ENCODE measurements around the gene KMO. TPM values are rescaled to one million over a fixed set of nuclear protein-coding genes. Genes with fewer than 3 reads are reported as not detected.

The KMO gene
- total and polyA plus RNA-seq, 2 experiments from 2014 or later = 0.05 TPM; not detected in 1

Other genes with a start within 250 kb of the KMO start
- 0.43 and 2.2 TPM in 2 replicates for gene RGS7, start 175.2 kb upstream of the KMO start, total RNA-seq (2014; rRNA removed; shearing (Covaris generic))
- gene RGS7, start 175.2 kb upstream of the KMO start, polyA plus RNA-seq (2016; fragmentation: Nextera tagmentation; extraction: Ambion mirVana) = 2.0 and 2.6 TPM in 2 replicates
- 66.3 and 69.8 TPM in 2 replicates for gene FH, start 12.6 kb upstream of the KMO start, total RNA-seq (2014; rRNA removed; shearing (Covaris generic))
- 52.4 and 56.2 TPM in 2 replicates for gene FH, start 12.6 kb upstream of the KMO start, polyA plus RNA-seq (2016; fragmentation: Nextera tagmentation; extraction: Ambion mirVana)
- 65.1 and 66.8 TPM in 2 replicates for gene CHML, start 108.0 kb downstream of the KMO start, total RNA-seq (2014; rRNA removed; shearing (Covaris generic))
- 17.2 and 19.9 TPM in 2 replicates for gene CHML, start 108.0 kb downstream of the KMO start, polyA plus RNA-seq (2016; fragmentation: Nextera tagmentation; extraction: Ambion mirVana)
- 35.4 and 46.8 TPM in 2 replicates for gene OPN3, start 108.0 kb downstream of the KMO start, total RNA-seq (2014; rRNA removed; shearing (Covaris generic))
- gene OPN3, start 108.0 kb downstream of the KMO start, polyA plus RNA-seq (2016; fragmentation: Nextera tagmentation; extraction: Ambion mirVana) = 21.1 and 23.7 TPM in 2 replicates
- gene WDR64, start 119.9 kb downstream of the KMO start, total RNA-seq (2014; rRNA removed; shearing (Covaris generic)) = not detected in 2 replicates
- not detected in 2 replicates for gene WDR64, start 119.9 kb downstream of the KMO start, polyA plus RNA-seq (2016; fragmentation: Nextera tagmentation; extraction: Ambion mirVana)

All from GM23338 (cell line).